ENCODE measurements around the gene TTL.
A peak's percentile ranks its signal among the peaks of the same experiment; 100 is the strongest.
"Not testable (repeated sequence)": the region's sequence is repeated elsewhere in the genome, so short reads cannot be mapped to it uniquely, and the experiment has no call there.

The TTL gene

DNA sequence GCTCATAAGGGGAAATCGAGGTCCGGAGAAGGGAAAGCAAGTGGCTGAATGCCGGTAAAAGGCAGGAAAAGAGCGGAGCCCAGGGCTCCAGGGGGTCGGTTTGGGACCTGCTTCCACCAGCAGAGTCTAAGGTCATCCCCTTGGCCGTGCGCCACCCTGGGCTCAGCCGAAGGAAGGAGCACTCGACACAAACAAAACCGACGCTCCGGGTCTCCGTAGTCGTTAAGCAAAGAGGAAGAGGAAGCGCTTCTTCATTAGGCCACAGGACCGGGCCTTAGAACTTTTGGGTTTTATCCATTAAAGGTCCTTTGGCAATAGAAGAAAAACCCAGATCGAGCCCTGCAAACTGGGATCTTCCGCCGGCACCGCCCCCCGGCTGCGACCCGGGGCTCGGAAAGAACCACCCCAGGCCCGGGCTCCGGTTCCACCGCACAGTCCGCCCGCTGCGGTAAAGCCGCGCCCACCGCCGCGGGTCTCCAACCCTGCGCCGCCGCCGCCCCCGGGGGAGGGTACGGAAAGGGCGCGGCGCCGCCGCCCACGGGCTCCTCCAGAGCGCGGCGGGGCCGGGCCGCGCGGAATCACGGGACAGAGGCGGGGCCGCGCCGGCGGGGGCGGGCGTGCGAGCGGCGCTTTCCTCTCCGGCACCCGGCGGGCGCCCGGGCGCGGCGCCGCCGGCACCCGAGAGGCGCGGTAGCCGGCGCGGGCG, at the start of gene TTL:
Gene TTL, plus strand, starts transcription at position 629 of the 706 bp plus-strand sequence. CDS start 189 bp downstream, outside the sequence.
- peak; percentile 67 for DNase-seq

- not testable (repeated sequence) for DNase-seq
Observed at GRCh38 chr2:112432390-112432734, 49.6 kb upstream of the TTL start.

GRCh38 chr2:112432735-112433479, 49.0 kb upstream of the TTL start:
- DNase-seq = not testable (repeated sequence)

- DNase-seq = peak; percentile 92
Observed at GRCh38 chr2:112433480-112433879, 48.5 kb upstream of the TTL start, which contains the start of gene RGPD8. Gene RGPD8, minus strand, starts transcription at chr2:112433645. Its CDS starts 192 bp downstream, at chr2:112433453.

DNA sequence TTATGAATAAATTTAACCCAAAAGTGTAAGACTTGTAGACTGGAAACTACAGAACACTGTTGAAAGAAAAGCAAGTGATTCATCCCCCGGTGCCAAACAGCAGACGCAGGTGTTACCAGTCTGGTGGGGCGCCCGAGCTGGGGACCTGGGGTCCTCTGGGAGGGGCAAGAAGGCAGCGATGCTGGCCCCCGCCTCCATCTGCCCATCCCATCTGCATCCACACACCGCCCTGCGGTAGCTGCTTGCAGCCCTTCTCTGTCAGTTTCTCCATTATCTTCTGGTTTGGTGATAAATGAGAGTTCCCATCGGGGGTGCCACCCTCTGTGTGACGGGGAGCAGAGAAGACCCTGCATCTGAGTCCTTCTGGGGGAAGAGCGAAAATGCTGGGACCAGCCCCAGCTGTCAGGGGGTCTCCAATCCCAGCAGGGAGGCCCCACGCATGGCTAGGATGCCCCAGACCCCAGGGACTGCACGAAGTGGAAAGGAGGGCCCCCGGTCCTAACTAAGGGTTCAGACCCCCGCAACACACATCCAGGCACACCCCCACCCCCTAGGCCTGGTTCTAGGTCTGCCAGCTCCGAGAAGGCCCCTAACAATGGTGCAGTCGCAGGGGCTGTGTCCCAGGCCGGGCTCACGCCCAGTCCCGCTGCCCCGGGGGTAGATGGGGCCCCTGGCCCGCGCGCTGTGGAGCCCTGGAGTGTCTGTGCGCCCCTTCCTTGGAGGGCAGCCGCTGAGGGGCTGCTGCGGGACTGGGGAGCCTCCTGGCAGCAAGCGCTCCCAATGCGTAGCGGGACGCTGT, 47.8 kb upstream of the TTL start:
- DNase-seq = no peak

- DNase-seq = not testable (repeated sequence)
Observed at GRCh38 chr2:112434890-112435715, 46.9 kb upstream of the TTL start.

DNA sequence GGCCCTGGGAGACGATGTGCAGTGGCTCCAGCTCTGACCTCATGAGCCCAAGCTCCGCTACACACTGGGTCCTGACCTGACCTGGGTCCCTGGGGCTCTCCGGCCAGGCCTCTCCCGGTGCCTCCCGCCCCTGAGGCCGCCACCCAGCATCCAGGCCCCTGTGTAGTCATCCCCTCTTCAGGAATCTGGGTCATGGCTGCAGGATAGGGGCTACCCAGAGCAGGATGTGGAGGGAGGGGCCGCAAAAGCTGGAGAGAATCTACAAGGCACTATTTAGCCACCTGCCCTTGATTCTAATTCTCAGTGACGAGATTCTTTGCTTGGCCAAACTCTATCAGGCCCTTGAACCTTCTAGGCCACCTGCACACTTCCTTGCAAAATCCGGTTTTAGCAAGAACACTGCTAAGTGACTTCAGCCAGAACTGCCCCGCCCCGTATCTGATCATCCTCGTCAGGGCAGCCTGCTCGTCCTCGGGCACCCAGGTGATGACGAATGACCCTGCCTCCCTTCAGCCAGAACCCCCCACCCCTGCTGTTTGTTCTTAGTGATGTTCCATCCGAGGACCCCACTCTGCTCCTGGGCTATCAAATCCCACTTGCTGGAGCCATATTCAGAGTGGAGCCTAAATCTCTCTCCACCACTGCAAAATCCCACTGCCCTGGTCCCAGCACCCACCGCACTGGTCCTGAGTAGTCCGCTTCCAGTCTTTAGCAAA, 46.1 kb upstream of the TTL start:
- not testable (repeated sequence) for DNase-seq

- not testable (repeated sequence) for DNase-seq
Observed at GRCh38 chr2:112436993-112437392, 45.0 kb upstream of the TTL start.

DNA sequence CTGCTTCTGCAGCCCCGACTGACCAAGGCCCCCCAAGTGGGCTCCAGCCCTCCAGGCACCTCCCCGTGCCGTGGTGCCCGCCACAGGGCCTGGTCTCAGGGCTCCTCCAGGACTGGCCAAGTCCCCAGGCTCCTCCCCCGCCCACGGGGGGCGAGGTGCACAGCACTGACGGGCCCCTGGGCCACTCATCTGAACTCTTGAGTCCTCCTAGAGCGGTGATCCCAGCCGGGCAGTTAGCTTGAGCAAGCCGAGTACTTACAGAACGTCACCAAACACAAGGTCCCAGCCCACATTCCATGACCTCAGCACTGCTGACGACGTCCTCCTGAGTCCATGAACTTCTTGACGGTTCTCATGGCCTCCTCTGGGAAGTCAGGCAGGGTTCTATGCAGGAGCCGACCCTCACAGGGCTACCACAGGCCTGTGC, 44.5 kb upstream of the TTL start:
- DNase-seq = not testable (repeated sequence)

DNA sequence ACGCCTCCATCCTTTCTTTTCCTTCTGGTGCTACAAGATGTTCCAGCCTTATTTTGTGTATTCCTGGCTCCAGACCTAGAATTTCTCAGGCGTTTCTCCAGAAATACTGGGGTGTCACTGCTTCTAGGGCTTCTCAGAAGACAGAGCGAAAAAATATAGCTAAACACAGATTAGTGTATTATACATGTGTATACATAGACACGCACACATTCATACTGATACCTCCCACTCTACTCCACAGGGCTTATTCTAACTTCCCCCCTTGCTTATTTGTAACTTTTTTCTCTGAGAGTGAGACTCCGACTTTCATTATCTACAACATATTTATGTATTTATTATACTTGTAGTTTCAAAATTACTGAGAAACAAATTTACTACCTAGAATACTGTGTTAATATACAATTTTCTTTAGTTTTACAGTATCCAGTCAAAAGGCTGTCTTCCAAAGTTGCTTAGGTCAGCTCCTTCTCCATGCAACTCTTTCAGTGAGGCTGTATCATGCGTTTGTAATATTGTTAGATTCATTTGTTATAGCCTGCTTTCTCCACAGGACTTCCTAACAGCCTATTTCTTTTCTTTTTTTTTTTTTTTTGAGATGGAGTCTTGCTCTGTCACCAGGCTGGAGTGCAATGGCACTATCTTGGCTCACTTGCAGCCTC, 43.2 kb upstream of the TTL start:
- not testable (repeated sequence) for DNase-seq

GRCh38 chr2:112444256-112444655, 37.7 kb upstream of the TTL start:
- DNase-seq = not testable (repeated sequence)

DNA sequence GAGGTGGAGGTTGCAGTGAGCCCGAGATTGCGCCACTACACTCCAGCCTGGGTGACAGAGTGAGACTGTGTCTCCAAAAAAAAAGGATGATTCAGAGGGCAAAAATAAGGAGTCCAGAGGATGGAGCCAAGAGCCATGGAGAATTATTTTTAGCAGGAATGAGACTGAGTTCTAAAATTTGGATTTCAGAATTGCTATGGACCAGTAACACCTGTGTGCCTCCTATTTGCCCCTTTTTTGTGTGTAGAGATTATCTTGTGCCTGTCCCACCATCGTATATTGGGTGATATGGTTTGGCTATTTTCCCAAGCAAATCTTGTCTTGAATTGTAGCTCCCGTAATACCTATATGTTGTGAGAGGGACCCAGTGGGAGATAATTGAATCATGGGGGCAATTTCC, 32.1 kb upstream of the TTL start:
- no peak for DNase-seq

- no peak for DNase-seq
Observed at GRCh38 chr2:112451317-112451716, 30.6 kb upstream of the TTL start.

GRCh38 chr2:112454586-112454985, 27.4 kb upstream of the TTL start:
- DNase-seq = no peak

- DNase-seq = no peak
Observed at GRCh38 chr2:112459372-112459771, 22.6 kb upstream of the TTL start.

DNA sequence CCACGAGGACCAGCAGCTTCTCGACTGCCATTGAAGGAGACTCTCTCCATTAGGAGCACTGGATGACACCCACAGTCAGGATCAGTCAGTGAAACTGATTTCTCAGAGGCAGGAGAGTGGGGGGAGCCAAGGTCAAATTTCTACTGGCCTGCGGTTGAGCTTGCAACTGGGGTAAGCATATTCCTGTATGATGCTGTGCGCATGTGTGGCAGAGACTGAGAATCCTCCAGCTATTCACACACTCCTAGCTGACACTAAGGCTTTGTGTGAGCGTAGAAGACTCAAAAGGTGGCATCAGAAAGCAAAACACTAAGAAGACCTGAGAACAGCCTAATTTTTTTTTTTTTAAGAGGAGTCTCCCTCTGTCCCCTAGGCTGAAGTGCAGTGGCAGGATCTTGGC, 19.8 kb upstream of the TTL start:
- no peak for DNase-seq

GRCh38 chr2:112463256-112463655, 18.7 kb upstream of the TTL start:
- DNase-seq = no peak

GRCh38 chr2:112465382-112465781, 16.6 kb upstream of the TTL start:
- no peak for DNase-seq

GRCh38 chr2:112472547-112473263, 9.3 kb upstream of the TTL start:
- DNase-seq = no peak

GRCh38 chr2:112474844-112475486, 7.0 kb upstream of the TTL start:
- DNase-seq = no peak

Measured in activated gamma-delta T cell treated with Interleukin-2 at 50 U/mL for 16 hours (primary cell).